GM21360 (cell line): Measurements from ENCODE around the gene FBXL4.
"Not testable (repeated sequence)": the region's sequence is repeated elsewhere in the genome, so short reads cannot be mapped to it uniquely, and the experiment has no call there.

Experiments used
- ATAC-seq: cut with Tn5 transposase; IDR thresholded peaks from one replicate; pipeline ENCODE4 v1.9.1; 2021; ENCODE audit warnings: mild to moderate bottlenecking, moderate library complexity; ENCODE audit not compliant: unreplicated experiment

FBXL4 gene

GRCh38 chr6:98946266-98946878, 1.4 kb downstream of the FBXL4 start:
- no peak for ATAC-seq

DNA sequence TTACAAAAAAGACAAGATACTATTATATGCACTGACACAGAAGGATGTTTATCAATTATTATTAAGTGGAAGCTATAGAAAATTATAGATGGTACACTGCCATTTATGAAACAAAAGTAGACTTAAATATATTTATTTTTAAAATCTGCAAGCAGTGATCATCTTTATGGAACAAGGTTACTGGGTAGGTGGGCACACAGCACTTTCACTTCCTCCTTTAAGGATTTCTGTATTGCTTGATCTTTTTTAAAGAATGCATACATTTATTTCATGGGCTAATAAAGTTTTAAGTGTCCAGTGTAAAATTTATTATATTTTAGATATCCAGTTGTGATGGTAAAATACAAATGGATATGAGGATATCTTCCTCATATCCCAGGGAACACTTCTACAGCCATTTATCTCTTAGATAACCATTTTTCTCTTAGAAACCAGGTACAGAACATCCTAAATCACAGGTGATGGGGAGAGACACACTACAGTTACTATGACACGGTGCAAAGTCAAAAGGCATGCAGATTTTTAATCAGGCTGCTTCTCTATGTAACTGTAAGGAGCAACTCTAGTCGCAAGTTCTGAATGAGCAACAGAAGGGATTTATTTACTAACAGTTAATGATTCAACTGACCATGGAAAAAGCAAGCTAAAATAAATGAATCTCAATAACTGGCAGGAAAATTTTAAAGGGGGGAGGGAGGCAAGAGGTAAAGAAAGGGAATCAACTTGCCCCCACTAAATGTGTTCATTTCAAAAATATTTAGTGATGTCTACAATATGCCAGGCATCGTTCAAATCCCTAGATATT, 2.2 kb downstream of the FBXL4 start:
- ATAC-seq, result no peak

DNA sequence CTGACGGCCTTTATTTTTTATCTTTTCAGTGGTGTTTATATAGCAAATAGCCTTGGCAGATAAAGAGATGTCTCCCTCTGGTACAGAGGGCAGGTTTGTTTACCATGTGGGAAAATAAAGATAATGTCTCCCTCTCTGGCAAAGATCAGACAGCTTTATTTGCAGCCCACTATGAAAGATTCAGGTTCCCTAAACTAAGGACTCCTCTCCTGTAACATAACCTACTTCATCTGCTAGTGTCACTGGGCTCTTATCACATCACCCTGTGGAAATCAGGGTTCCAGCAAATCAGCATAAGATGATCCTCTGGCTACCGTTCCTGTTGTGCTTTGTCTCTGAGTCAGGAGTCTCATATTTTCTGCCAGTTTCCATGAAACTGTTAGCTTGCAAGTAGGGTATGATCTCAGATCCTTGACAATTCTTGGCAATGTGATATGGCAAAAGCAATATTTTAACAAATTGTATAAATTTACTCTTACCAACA, 3.1 kb downstream of the FBXL4 start:
- no peak for ATAC-seq

DNA sequence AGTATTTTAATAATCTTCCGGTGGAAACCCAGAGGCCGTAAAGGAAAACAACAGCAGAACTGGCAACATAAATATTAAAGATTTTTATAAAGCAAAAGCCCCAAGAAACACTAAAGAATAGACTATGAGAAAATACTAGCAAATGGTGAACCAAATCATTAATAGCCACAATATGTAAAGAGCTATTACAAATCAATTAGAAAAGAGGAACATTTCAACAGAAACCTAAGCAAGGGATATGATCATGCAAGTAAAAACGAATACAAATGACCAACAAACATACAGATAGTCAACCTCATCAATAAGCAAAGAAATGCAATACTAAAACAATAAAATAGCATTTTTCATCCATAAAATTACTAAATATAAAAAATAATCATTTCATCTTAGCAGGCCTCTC, 3.6 kb downstream of the FBXL4 start:
- ATAC-seq, result no peak

GRCh38 chr6:98942263-98942803, 5.4 kb downstream of the FBXL4 start:
- ATAC-seq, result no peak

GRCh38 chr6:98941319-98941718, 6.4 kb downstream of the FBXL4 start:
- ATAC-seq, result no peak

- ATAC-seq, result no peak
Measured at GRCh38 chr6:98937351-98937750, 10.4 kb downstream of the FBXL4 start.

- no peak for ATAC-seq
Measured at GRCh38 chr6:98932381-98932780, 15.4 kb downstream of the FBXL4 start.

DNA sequence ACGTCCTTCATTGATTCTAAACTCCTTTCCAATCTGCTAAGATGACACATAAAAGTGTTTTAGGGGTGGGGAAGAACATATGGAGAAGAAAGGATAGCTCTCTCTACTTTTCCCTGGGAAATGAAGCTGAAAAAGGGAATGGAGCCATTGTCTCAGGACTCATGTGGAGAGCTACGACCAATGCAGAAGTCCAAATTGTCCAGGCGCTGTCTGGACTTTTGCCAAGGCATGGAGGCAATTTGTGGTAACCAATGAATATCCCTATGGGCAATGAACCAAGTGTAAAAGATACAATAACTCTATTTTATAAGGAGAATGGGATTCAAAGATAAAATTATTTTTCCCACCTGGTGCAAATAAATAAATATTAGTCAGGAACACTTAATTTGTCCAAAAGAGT, 16.1 kb downstream of the FBXL4 start:
- ATAC-seq, result no peak

- peak; percentile 48 for ATAC-seq
Measured at GRCh38 chr6:98929498-98930060, 18.2 kb downstream of the FBXL4 start.

GRCh38 chr6:98928688-98929087, 19.1 kb downstream of the FBXL4 start:
- no peak for ATAC-seq

DNA sequence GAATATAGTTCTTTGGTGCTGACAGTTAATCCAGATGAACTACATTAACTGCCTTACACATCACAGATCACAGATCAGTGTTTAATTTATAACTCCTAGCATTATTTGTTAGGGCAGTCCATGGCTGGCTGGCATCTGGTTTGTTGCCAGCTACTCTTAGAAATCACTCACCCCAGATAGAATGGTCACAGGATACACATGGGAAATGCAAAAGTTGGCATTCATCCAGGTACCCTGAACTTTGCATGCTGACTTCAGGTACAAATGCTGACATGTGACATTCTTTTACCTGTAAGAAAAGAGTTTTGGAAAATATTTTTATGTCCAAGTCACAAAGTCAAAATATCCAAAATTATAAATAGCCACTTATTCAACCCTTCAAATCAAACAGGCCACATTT, 20.2 kb downstream of the FBXL4 start:
- ATAC-seq, result no peak

DNA sequence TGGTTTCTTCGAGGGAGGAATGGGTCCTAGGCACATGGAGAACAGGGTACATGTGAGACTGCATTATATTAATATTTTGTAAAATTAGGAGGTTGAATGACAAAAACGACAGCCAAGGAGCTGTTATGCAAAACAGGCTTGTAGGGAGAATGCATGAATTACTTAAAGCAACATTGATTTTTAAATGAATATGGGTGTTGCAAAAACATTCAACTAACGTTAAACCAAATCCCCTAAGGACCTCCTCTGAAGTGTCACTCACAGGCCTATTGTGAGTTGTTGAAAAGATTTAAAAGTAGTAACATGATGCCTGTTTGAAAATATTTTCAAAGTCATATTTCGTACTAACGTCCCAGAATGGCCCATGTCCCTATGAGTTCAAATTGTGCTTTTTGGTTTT, 21.9 kb downstream of the FBXL4 start:
- ATAC-seq, result no peak

GRCh38 chr6:98924647-98925046, 23.1 kb downstream of the FBXL4 start:
- ATAC-seq, result no peak

DNA sequence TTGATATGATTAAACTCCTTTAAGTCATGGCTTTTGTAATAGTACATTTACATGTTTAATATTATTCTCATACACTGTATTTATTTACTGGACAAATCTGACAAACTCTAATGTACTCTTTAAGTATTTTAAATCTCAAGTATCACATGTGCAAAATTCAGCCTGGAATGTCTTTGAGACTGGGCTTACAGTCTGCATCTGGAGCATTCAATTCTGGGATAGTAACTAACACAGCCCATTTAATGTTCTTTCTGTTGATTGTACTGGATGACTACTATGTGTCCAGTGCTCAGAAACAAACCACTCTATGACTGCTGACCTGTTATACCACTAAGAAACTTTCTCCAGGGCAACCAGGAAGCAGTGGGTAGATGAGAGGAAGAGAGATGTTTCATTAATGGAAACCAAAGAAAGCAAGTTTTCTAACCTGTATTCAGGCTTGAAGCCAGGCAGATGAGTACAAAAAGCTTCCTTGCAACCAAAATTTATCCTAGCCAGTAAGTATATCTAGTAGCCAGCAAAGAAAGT, 26.8 kb downstream of the FBXL4 start:
- ATAC-seq, result peak; percentile 83

GRCh38 chr6:98910946-98911345, 36.8 kb downstream of the FBXL4 start:
- not testable (repeated sequence) for ATAC-seq

GRCh38 chr6:98909236-98909635, 38.5 kb downstream of the FBXL4 start:
- no peak for ATAC-seq

GRCh38 chr6:98906342-98906741, 41.4 kb downstream of the FBXL4 start:
- ATAC-seq, result not testable (repeated sequence)

DNA sequence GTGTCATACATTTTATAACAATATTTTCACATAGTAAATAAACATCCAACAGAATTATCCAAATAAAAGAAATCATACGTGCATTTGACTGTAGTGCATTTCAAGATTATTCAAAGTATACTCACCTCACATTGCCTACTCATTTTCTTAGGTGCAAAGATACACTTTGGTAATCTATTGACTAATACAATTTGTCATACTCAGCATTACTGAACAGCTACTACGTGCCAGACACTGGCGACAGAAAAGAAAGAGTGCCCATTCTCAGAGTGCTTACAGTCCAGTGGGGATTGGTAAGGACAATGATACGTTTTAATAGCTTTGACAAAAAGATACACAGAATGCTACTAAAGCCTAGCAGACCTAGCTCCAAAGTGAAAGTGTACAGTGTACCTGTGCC, 42.0 kb downstream of the FBXL4 start:
- no peak for ATAC-seq

- no peak for ATAC-seq
Measured at GRCh38 chr6:98904096-98904495, 43.6 kb downstream of the FBXL4 start.

DNA sequence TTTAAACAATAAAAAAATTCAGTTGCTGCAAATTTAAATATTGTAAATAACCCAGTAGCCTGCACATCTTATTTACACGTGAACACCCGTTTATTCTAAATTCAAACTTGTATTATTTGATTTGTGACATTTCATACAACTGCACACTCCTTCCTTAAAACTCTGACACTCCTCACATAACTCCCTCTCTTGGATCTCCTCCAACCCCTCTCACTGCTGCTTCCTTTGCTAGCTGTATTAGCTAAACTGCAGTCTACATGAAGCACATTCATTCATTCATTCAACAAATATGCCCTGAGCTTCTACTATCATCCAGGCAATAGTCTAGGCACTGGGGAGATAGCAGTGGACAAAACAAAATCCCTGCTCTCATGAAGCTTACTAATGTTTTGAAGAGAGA, 47.0 kb downstream of the FBXL4 start:
- no peak for ATAC-seq

- ATAC-seq, result no peak
Measured at GRCh38 chr6:98894810-98895209, 52.9 kb downstream of the FBXL4 start.
